Skeletal muscle cell (primary cell): Measurements from ENCODE around the gene HSPBP1.
"Not testable (repeated sequence)": the region's sequence is repeated elsewhere in the genome, so short reads cannot be mapped to it uniquely, and the experiment has no call there.

Experiments
- DNase-seq: peaks from one replicate; pipeline ENCODE4 v3.0.0-alpha.2; 2010; ENCODE audit warnings: low read depth
- H3K4me3 ChIP-seq: 2 replicates; pipeline ENCODE4 v1.5.1; 2011; ENCODE audit warnings: low read depth, mild to moderate bottlenecking, control low read depth, low read length, moderate library complexity

Gene HSPBP1, protein sequence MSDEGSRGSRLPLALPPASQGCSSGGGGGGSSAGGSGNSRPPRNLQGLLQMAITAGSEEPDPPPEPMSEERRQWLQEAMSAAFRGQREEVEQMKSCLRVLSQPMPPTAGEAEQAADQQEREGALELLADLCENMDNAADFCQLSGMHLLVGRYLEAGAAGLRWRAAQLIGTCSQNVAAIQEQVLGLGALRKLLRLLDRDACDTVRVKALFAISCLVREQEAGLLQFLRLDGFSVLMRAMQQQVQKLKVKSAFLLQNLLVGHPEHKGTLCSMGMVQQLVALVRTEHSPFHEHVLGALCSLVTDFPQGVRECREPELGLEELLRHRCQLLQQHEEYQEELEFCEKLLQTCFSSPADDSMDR

DNA sequence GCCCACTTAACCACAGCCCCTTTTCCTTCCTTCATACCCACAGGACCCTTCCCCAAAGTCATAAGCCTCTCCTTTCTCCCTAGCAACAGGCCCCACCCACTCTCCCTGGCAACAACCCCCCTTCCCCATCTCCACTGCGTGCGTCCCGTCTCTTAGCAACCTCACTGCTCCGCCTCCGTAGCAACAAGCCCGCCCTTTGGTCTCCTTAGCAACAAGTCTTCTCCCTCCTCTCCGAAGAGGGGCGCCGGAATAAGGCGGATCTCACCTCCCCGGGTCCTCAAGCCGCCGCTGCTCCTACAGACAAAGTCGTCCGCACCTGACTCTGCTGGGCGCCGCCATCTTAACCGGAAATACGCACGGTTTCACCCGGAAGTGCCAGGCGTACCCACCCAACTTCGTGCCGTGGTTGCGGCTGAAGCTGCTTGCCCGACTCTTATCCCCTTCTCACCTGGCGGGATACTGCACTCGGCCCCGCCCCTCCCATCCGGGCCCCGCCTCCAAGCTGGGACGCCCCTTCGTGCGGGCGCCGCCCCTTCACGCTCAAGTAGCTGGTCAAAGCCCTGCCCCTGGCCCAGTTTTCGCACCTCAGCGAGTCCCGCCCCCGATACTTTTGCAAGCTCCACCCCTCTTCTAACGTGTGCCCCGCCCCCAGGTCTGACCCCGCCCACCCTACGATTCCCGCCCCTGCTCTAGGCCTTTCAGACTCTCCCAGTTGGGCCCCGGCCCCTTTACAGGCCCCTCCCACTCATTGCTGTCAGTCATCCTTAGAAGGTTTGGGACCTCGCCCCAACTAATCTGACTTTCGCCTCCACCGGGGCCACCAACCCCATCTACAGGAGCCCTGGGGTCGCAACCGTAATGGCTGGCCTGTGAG is at the start of gene HSPBP1:
Gene HSPBP1 (minus strand): TSS at position 341 of the 874 bp plus-strand sequence. CDS start 502 bp downstream, outside the sequence.
- peak within 1 kb of the TSS; percentile 84 for H3K4me3 ChIP-seq
- DNase-seq: peak; percentile 85

DNA sequence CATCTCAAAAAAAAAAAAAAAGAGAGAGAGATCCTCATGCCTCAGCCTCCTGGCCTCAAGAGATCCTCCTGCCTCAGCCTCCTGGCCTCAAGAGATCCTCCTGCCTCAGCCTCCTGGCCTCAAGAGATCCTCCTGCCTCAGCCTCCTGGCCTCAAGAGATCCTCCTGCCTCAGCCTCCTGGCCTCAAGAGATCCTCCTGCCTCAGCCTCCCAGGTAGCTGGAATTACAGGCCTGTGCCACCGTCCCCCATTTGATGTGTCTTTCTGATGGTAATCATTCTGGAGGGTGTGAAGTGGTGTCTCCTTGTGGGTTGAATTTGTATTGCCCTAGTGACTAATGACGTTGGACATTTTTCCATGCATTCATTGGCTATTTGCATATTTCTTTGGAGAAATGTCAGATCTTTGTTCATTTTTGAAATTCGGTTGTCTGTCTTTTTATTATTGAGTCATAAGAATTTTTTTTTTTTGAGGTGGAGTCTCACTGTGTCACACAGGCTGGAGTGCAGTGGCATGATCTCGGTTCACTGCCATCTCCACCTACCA is 48.9 kb upstream of the HSPBP1 start:
- not testable (repeated sequence) for H3K4me3 ChIP-seq, DNase-seq

DNA sequence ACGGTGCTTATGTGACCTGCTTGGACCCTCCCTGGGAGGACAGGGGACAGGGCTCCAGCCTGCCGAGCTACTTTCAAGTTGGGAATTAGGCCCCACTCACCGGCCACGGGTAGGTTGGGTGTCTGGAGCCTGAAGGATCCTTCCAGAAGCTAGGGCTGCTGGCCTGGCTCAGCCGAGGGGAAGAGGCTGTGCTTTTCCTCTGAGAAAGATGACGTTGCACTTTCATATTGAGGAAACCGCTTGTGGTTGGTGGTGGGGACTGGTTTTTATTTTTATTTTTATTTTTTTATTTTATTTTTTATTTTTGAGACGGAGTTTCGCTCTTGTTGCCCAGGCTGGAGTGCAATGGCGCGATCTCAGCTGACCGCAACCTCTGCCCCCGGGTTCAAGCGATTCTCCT is 45.3 kb upstream of the HSPBP1 start, which contains the start of gene TMEM150B:
Gene TMEM150B (minus strand): TSS at position 170 of the 400 bp plus-strand sequence. CDS start 4,305 bp downstream, outside the sequence.
- no peak within 1 kb of the TSS for H3K4me3 ChIP-seq

DNA sequence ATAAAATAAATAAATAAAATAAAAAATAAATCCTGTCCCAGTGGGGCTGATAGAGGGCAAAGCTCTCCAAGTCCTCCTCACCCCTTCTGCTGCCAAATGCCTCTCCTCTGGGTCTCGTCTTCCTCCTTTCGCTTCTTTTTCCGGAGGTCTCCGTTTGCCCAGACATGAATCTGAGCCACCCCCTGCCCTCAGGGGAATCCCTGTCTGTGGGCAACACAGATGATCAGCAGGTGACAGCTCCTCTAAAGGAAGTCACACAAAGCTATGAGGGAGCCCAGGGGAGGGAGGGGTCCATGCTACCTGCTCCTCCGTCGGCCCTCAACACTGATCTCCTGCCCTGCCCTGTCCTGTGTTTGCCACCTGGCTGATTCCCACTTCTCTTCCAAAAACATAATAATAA is 44.8 kb upstream of the HSPBP1 start:
- no peak overlapping the region for H3K4me3 ChIP-seq
- no peak for DNase-seq

More for the DNA sequence above, 45.3 kb upstream of the HSPBP1 start, which contains the start of gene TMEM150B:
- DNase-seq: no peak

- DNase-seq: no peak
- H3K4me3 ChIP-seq: no peak overlapping the region
Observed at GRCh38 chr19:55322204-55322885, 42.4 kb upstream of the HSPBP1 start.

GRCh38 chr19:55321466-55322137 is 41.7 kb upstream of the HSPBP1 start:
- DNase-seq: no peak
- no peak overlapping the region for H3K4me3 ChIP-seq

DNA sequence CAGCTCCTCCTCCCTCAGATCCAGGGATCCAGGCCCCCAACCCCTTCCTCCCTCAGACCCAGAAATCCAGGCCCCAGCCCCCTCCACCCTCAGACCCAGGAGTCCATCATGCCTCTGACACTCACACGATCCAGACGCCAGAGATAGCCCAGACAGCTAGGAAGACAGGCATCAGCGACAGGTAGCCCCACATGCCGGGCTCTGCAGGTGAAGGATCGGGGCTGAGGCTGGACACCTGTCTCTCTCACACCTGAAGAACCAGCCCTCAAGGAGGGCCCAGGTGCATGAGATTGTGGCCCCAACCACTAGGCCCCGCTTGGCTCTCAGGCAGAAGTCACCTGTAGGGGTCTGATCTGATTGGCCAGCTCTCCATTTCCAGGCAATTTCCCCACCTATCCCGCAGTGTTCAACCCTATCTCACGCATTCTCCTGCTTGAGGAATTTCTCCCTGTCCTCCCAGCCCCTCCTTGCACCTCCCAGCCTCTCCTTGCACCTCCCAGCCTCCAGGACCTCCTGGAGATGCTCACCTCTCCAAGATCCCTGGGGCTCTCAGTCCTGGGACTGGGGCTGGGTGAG is 41.0 kb upstream of the HSPBP1 start:
- DNase-seq: no peak

GRCh38 chr19:55319785-55320184 is 39.9 kb upstream of the HSPBP1 start:
- peak overlapping the region; percentile 2 for H3K4me3 ChIP-seq
- no peak for DNase-seq

More for the DNA sequence above, 41.0 kb upstream of the HSPBP1 start:
- no peak overlapping the region for H3K4me3 ChIP-seq

- H3K4me3 ChIP-seq: no peak overlapping the region
- DNase-seq: no peak
Observed at GRCh38 chr19:55316646-55317045, 36.7 kb upstream of the HSPBP1 start.

DNA sequence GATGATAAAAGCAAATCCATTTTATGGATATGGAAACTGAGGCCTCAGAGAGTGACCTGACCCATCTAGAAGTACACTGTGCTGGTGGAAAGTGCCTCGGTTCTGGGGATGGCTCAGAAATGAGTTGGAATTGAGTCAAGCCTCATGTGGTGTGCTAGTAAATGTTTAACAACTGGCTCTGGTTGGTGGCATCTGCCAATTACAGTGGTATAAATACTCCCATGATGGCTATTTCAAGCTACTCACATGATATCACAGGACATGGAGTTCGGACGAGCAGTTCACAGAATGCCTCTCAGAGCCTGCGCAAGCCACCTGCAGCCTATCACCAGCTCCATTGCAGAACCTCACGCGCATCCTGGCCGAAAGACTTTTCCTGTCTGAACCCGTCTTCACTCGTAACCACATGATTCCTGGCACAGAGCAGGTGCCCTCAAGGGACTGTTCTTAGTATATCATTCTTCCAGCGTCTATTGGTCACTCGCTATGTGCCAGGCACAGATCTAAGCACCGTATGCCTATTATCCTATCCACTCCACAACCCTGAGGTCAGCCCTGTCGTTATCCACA is 36.1 kb upstream of the HSPBP1 start:
- no peak overlapping the region for H3K4me3 ChIP-seq
- no peak for DNase-seq

- no peak for DNase-seq
- no peak overlapping the region for H3K4me3 ChIP-seq
Observed at GRCh38 chr19:55314396-55314795, 34.5 kb upstream of the HSPBP1 start.

GRCh38 chr19:55312621-55313512 is 33.0 kb upstream of the HSPBP1 start:
- H3K4me3 ChIP-seq: no peak overlapping the region
- no peak for DNase-seq

DNA sequence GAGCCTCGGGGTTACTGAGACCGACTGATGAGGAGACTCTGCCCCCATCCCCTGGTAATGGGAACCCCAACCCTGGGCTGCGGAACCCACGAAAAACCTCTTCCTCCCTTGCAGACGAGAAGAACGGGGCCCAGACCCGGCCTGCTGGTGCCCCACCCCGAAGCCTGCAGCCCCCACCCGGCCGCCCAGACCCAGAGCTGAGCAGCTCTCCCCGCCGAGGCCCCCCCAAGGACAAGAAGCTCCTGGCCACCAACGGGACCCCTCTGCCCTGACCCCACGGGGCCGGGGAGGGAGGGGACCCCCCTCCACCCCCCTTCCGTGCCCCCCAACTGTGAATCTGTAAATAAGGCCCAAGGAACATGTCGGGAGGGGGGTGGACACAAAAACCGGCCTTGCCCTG is 31.9 kb upstream of the HSPBP1 start:
- no peak overlapping the region for H3K4me3 ChIP-seq
- DNase-seq: no peak

GRCh38 chr19:55311397-55311796 is 31.5 kb upstream of the HSPBP1 start:
- H3K4me3 ChIP-seq: no peak overlapping the region
- no peak for DNase-seq

- H3K4me3 ChIP-seq: no peak overlapping the region
- DNase-seq: no peak
Observed at GRCh38 chr19:55310498-55310897, 30.6 kb upstream of the HSPBP1 start.

GRCh38 chr19:55309448-55309847 is 29.5 kb upstream of the HSPBP1 start:
- DNase-seq: no peak
- H3K4me3 ChIP-seq: no peak overlapping the region

GRCh38 chr19:55308281-55308680 is 28.4 kb upstream of the HSPBP1 start:
- no peak for DNase-seq
- H3K4me3 ChIP-seq: no peak overlapping the region
